Measurements from ENCODE around the gene LCE3D.
"Not testable (repeated sequence)": the region's sequence is repeated elsewhere in the genome, so short reads cannot be mapped to it uniquely, and the experiment has no call there.

The LCE3D gene

DNA sequence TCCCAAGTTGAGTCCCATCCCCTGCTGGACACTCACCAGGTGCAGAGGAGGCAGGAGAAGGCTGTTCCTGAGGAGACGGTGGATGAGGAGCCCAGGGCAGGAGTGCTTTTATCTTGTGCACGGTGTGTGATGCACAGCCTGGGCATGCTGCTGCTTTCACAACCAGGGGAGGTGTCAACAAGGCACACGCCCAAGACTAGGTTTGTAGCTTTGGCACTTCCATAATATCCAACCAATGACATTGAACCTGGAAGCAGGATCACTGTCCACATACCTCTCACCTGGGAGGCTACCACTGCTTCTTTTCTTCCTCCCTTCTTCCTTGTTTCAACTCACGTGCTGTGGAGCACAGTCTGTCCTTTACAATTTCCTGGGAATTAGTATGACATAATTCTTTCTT lies at the start of gene LCE3D:
Gene LCE3D (minus strand): TSS at position 84 of the 400 bp plus-strand sequence. CDS start 580 bp downstream, outside the sequence.
- DNase-seq: no peak

DNA sequence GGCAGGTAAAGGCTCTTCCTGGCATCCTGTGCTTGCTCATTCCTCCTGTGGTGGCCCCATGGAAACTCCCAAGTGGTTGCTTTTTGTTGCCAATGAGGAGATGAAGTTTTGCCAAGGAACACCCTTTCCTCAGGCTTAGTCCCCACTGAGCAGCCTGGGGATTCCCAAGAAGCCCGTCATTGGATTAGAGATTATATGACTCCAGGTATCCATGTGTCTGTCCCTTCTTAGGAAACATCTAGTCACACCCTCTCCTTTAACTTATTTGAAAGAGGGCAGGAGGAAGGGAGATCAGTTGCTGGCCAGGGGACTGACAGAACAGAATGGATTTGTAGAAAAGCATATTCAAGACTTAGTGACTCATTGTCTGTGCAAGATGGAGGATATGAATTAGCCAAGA lies 46.4 kb upstream of the LCE3D start:
- no peak for DNase-seq

DNA sequence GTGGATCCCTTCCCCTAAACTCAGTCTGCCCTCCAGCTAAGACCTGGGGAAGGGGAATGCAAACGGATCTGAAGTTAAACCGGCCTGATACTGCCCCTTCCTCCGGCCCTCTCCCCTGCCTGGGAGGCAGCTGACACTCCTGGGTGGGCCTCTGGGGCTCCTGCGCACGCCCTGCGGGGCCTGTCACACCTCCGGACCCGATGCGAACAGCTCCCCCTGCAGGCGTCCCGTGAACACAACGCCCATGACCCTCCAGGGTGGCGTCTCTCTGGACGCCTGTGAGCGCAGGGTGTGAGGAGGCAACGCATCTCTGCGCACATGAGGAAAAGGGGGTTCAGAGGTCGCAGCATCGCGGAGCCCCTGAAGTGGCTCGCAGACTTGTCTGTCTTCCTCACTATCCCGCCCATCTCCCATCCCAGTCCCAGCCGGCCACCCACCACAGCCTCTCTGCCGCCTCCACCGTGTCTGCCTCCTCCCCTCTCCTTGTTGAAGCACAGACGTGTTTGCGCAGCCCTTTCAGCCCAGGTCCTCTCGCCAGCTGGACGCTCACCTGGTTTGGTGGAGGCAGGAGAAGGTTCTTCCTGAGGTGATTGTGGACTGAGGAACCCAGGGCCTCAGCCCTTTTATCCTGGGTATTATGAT lies 43.0 kb upstream of the LCE3D start:
- DNase-seq: no peak

- no peak for DNase-seq
These were observed 42.5 kb upstream of the LCE3D start, which contains the start of gene LCE3A for GRCh38 chr1:152622803-152623202. Gene LCE3A (minus strand): TSS chr1:152623103. CDS start chr1:152623103, 0 bp downstream.

DNA sequence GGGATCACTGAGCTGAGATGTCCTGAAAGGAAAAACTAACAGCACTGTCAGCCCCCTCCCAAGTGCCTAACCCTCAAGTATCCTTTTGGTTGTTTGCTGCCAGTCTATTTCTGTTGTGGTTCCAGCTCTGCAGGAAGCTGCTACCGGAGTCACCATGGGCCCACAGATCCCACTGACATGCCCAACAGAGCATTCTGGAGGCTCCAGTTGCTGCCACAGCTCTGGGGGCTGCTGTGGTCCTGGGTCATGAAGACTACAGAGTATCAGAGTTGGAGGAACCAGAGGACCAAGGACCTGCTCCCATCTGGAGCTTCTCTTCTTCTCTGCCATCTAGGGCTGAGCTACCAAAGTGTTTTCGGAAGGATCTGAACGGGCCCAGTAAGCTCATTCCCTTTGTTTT lies 41.7 kb upstream of the LCE3D start:
- DNase-seq: no peak

GRCh38 chr1:152613511-152613910 lies 33.2 kb upstream of the LCE3D start, which contains the start of gene LCE3B:
Gene LCE3B (plus strand): TSS chr1:152613811. CDS start chr1:152613811, 0 bp downstream.
- DNase-seq: no peak

GRCh38 chr1:152599934-152600333 lies 19.6 kb upstream of the LCE3D start, which contains the start of gene LCE3C:
Gene LCE3C (plus strand): TSS chr1:152600234. CDS start chr1:152600732, 498 bp downstream.
- no peak for DNase-seq

DNA sequence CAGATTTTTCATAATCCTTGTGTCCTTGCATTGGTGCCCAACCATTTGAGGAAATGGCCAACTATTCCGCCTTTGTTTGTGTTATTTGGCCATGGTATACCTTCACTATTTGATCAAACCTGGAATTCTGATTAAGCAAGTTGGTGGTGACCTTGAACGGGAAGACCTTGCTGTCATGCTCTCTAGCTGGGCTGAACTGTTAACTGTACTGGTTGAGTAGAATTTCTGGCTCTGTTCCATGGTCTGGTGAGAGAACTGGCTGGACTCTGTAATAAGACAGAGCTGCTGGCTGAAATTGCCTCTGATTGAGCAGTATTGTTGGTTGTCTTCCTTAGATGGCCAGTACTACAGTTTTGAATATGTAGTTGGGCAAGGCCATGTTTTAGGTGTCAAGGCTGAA lies 16.7 kb upstream of the LCE3D start:
- DNase-seq: no peak

- no peak for DNase-seq
These were observed 5.3 kb upstream of the LCE3D start for GRCh38 chr1:152585586-152585985.

GRCh38 chr1:152582647-152583046 lies 2.3 kb upstream of the LCE3D start:
- no peak for DNase-seq

- not testable (repeated sequence) for DNase-seq
These were observed 790 bp downstream of the LCE3D start for GRCh38 chr1:152579526-152579925.

DNA sequence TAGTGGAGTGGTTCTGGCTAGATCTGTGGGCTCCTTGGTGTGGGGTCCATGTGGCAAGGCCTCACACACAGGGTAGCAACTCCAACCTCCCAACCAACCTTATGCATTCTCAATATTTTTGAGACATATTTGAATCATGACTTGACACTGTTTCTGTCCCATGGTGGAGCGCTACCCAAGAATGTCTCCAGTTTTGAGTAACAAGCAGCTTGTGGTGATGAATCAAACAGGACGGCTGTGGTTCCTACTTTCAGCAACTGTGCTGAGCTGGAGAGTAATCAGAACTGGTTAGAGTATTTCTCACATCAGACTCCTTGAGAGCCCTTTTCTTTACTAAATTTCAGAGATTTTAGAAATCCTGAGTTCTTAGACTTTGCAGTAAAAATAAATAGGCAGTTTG lies 3.1 kb downstream of the LCE3D start:
- DNase-seq: no peak

DNA sequence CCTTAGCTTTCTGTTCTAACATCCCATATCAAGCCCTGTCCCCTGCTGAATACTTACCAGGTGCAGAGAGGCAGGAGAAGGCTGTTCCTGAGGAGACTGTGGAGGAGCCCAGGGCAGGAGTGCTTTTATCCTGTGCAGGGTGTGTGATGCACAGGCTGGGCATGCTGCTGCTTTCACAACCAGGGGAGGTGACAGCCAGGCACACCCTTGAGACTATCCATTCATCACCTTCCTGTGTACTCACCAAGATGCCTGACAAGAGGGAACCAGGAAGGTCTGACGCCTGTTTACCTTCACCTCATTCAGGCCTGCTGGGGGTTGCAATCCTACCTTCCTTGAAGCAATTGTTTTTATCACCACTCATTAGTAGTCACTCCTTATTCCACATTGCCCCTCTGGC lies 13.6 kb downstream of the LCE3D start, which contains the start of gene LCE3E:
Gene LCE3E (minus strand): TSS at position 100 of the 400 bp plus-strand sequence. CDS start 572 bp downstream, outside the sequence.
- no peak for DNase-seq

DNA sequence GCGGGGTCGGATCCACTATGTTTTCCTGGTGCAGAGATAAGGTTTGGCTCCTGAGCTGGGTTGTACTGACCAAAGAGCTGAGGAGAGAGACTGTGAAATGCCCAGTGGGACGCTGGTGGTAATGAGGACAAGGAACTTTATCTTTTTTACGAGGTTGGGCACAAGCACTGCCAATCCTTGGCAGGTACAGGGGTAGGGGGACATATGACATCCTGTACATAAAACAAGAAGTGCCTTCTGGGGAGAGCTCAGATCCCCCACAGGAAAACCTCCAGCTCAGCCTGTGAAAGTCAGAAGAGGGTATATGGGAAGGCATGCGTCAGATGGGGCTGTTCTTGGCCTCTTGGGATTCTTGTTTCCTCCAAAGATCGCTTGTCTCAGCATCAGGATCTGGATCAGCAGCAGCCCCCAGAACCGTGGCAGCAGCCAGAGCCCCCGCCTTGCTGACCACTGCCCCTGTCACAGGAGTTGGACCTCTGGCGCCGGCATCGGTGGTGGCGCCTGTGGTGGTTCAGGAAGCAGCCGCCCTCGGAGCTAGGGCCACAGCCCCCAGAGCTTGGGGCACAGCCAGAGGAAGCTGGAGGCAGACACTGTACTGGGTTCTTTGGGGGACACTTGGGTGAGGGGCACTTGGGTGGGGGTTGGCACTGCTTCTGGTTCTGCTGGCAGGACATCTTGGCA lies 14.6 kb downstream of the LCE3D start:
- DNase-seq: no peak

DNA sequence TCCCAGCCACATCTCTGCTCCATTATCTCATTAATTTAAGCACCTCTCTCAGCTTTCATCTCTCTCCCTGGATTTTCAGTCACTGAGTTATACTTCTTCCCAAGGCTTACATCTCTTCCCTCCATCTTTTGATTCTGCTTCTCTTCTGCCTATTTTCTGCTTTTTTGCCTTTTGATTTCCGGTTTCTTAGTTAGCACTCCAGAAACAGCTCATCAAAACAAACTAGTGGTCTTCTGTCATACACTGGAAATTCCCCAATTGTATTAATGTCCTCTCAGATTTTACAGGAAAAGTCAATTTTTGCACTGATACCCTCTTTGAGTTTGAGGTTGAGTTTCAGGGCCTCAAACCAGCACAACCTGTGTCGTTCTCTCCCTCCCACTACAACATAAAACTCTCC lies 15.2 kb downstream of the LCE3D start:
- no peak for DNase-seq

GRCh38 chr1:152548358-152548757 lies 32.0 kb downstream of the LCE3D start:
- not testable (repeated sequence) for DNase-seq

DNA sequence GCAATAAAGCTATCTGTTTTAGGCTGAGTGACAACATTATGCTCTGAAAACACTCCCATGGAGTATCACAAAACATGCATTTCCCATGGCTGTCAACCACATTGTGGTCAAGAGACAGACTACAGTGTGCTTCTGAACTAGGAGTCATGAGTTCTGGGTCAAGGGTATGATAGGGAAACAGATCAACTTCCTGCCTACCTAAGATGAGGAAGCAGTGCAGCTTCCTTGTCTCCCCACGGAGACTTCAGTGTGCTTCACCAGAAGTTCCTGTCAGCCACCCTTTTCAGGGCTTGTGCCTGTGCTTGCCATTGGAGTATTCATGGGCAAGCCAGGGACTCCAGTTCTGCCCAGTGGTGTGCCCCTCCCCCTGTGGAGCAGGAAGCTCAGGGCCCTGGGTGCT lies 33.6 kb downstream of the LCE3D start:
- no peak for DNase-seq

DNA sequence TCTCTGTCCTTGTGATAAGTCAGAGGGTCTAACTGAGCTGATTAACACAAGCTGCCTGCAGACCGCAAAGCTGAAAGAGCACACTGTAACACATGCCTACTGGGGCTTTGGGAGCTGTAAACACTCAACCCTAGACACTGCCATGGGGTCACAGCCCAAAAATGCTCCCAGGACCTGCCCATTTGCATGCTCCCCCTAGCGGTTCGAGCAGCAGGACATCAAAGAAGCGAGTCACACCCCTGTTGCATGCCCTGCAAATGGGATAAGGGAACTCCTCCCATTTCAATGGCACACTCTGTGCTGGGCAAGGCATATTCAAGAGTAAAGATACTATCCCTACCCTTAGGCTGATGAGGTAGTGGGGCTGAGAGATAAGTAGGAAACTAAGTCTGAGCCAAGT lies 36.5 kb downstream of the LCE3D start:
- no peak for DNase-seq

GRCh38 chr1:152539901-152540300 lies 40.4 kb downstream of the LCE3D start:
- DNase-seq: no peak

GRCh38 chr1:152537496-152537895 lies 42.8 kb downstream of the LCE3D start:
- no peak for DNase-seq

DNA sequence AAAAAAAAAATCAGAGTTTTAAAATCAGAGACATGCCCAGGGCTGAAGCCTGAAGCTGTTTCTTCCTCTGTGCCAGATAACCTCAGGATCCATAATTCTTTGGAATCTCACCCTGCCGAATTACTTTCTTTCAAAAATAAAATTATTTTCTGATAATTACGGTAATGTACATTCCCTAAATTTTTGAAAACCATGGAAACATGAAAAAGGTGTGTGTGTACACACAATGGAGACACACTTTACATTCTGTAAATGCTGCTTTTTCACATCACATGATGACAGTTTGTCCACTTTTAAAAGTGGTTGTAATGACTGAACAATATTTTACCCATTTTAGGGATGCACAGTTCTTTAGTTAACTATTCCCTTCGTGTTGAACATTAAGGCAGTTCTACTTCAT lies 44.5 kb downstream of the LCE3D start:
- DNase-seq: no peak

- peak; percentile 58 for DNase-seq
These were observed 46.9 kb downstream of the LCE3D start for GRCh38 chr1:152533327-152533938.
